HFF-Myc (cell line): ENCODE results near the gene DPAGT1.

Experiments
- DNase-seq: peaks from one replicate; pipeline ENCODE4 v3.0.0-alpha.2; 2011; ENCODE audit warnings: low read depth; ENCODE audit errors: extremely low read depth
- H3K4me3 ChIP-seq: replicated peaks from 2 replicates; pipeline ENCODE4 v1.5.1; 2011; ENCODE audit warnings: low read depth, mild to moderate bottlenecking, control low read depth, low read length
- CTCF ChIP-seq: IDR thresholded peaks from 2 replicates; pipeline ENCODE4 v1.5.1; 2012; ENCODE audit warnings: mild to moderate bottlenecking, low read depth, low read length, control low read depth; ENCODE audit errors: missing control alignments

DPAGT1 gene

GRCh38 chr11:119121008-119121810 is 19.6 kb upstream of the DPAGT1 start, which contains the start of gene HINFP:
Gene HINFP (plus strand): TSS chr11:119121580. CDS start chr11:119126945, 5,365 bp downstream.
- DNase-seq, result peak; percentile 97
- TF ChIP-seq CTCF, result no peak
- peak within 1 kb of the TSS; percentile 94 for H3K4me3 ChIP-seq

- no peak for TF ChIP-seq CTCF
- peak; percentile 84 for DNase-seq
Observed at GRCh38 chr11:119120639-119121007, 19.0 kb upstream of the DPAGT1 start.

GRCh38 chr11:119118946-119119345 is 17.3 kb upstream of the DPAGT1 start:
- TF ChIP-seq CTCF, result no peak
- H3K4me3 ChIP-seq, result no peak overlapping the region
- no peak for DNase-seq

More at GRCh38 chr11:119120639-119121007, 19.0 kb upstream of the DPAGT1 start:
- peak overlapping the region; percentile 94 for H3K4me3 ChIP-seq

- H3K4me3 ChIP-seq, result no peak overlapping the region
- DNase-seq, result no peak
- TF ChIP-seq CTCF, result no peak
Observed at GRCh38 chr11:119118227-119118626, 16.6 kb upstream of the DPAGT1 start.

- no peak for TF ChIP-seq CTCF
- H3K4me3 ChIP-seq, result no peak overlapping the region
- DNase-seq, result no peak
Observed at GRCh38 chr11:119117004-119117706, 15.5 kb upstream of the DPAGT1 start.

GRCh38 chr11:119116601-119117000 is 14.9 kb upstream of the DPAGT1 start:
- H3K4me3 ChIP-seq, result no peak overlapping the region
- TF ChIP-seq CTCF, result no peak
- no peak for DNase-seq
